Osteoblast (primary cell): Measurements from ENCODE around the gene CCSER1. TPM values are rescaled to one million over a fixed set of nuclear protein-coding genes. Genes with fewer than 3 reads are reported as not detected.
"Not testable (repeated sequence)": the region's sequence is repeated elsewhere in the genome, so short reads cannot be mapped to it uniquely, and the experiment has no call there.

Source experiments
- DNase-seq: peaks from one replicate; pipeline ENCODE4 v3.0.0; 2011; ENCODE audit warnings: low spot score, mixed read lengths; ENCODE audit not compliant: insufficient read length; ENCODE audit errors: missing footprints
- H2AFZ ChIP-seq: 2 replicates; pipeline ENCODE4 v1.6.0; 2011; ENCODE audit warnings: mild to moderate bottlenecking, low read length
- H3K27ac ChIP-seq: 2 replicates; pipeline ENCODE4 v1.5.1; 2011; ENCODE audit warnings: mild to moderate bottlenecking, low read depth, low read length, moderate library complexity
- H3K27me3 ChIP-seq: 2 replicates; pipeline ENCODE4 v1.6.0; 2012; ENCODE audit warnings: mild to moderate bottlenecking, control low read depth, inconsistent platforms, low read length, moderate library complexity; ENCODE audit not compliant: insufficient read depth
- H3K36me3 ChIP-seq: 2 replicates; pipeline ENCODE4 v1.5.1; 2011; ENCODE audit warnings: mild to moderate bottlenecking, low read length, control low read depth, moderate library complexity; ENCODE audit not compliant: insufficient read depth
- H3K4me1 ChIP-seq: 2 replicates; pipeline ENCODE4 v1.5.1; 2011; ENCODE audit warnings: mild to moderate bottlenecking, low read length, control low read depth, moderate library complexity; ENCODE audit not compliant: insufficient read depth
- H3K4me2 ChIP-seq: 2 replicates; pipeline ENCODE4 v1.6.0; 2011; ENCODE audit warnings: mild to moderate bottlenecking, low read length; ENCODE audit not compliant: insufficient read depth
- H3K4me3 ChIP-seq: fragments of 200-600 bp; sonication (generic); 3 replicates; pipeline ENCODE4 v1.5.1; 2012; ENCODE audit warnings: mild to moderate bottlenecking, low read length, inconsistent platforms; ENCODE audit not compliant: insufficient read depth
- H3K79me2 ChIP-seq: 2 replicates; pipeline ENCODE4 v1.6.0; 2012; ENCODE audit warnings: mild to moderate bottlenecking, low read length, control low read depth, inconsistent platforms; ENCODE audit not compliant: insufficient read depth
- H3K9me3 ChIP-seq: 2 replicates; pipeline ENCODE4 v1.5.1; 2011; ENCODE audit warnings: low read depth, low read length, control low read depth
- H4K20me1 ChIP-seq: 2 replicates; pipeline ENCODE4 v1.6.0; 2012; ENCODE audit warnings: mild to moderate bottlenecking, low read length, control low read depth; ENCODE audit not compliant: insufficient read depth
- CTCF ChIP-seq: IDR thresholded peaks from 2 replicates; pipeline ENCODE4 v1.5.1; 2011; ENCODE audit warnings: mild to moderate bottlenecking, low read depth, low read length, moderate library complexity; ENCODE audit errors: extremely low read depth
- total RNA-seq: library from RNA; depleted of rRNA; stranded (reverse); fragments of >200 nt; gene quantifications from 2 replicates; pipeline ENCODE4 v1.2.3, GENCODE V29; 2012

Gene CCSER1
- total RNA-seq, 1 donor = under 0.01 TPM

GRCh38 chr4:90403781-90404180 lies 276.6 kb downstream of the CCSER1 start:
- Histone ChIP-seq H3K36me3 (no peaks in the 10 kb centered on the region), H3K4me2 (no peak overlapping the region), H3K4me1 (no peaks in the 10 kb centered on the region), H4K20me1 (no peaks in the 10 kb centered on the region), H3K27ac (no peak overlapping the region), H2AFZ (no peak overlapping the region), H3K27me3 (no peaks in the 10 kb centered on the region), H3K79me2 (no peaks in the 10 kb centered on the region), H3K4me3 (no peak overlapping the region), H3K9me3 (no peaks in the 10 kb centered on the region)
- TF ChIP-seq CTCF = no peak
- DNase-seq = no peak

GRCh38 chr4:90407897-90408296 lies 280.7 kb downstream of the CCSER1 start:
- not testable (repeated sequence) for H3K27ac ChIP-seq, H3K27me3 ChIP-seq, H3K4me2 ChIP-seq, DNase-seq, H3K9me3 ChIP-seq, H3K4me3 ChIP-seq, H4K20me1 ChIP-seq, H2AFZ ChIP-seq, H3K4me1 ChIP-seq, H3K79me2 ChIP-seq, H3K36me3 ChIP-seq

- not testable (repeated sequence) for H3K9me3 ChIP-seq, H3K36me3 ChIP-seq, H4K20me1 ChIP-seq, H2AFZ ChIP-seq, H3K4me2 ChIP-seq, H3K27ac ChIP-seq, H3K4me1 ChIP-seq, DNase-seq, H3K4me3 ChIP-seq, H3K79me2 ChIP-seq, H3K27me3 ChIP-seq
These were observed 285.6 kb downstream of the CCSER1 start for GRCh38 chr4:90412786-90413185.

GRCh38 chr4:90415116-90415515 lies 287.9 kb downstream of the CCSER1 start:
- H3K36me3 ChIP-seq = no peaks in the 10 kb centered on the region
- no peaks in the 10 kb centered on the region for H3K79me2 ChIP-seq
- no peak overlapping the region for H3K4me3 ChIP-seq
- no peaks in the 10 kb centered on the region for H3K9me3 ChIP-seq
- DNase-seq = no peak
- H3K4me2 ChIP-seq = no peak overlapping the region
- TF ChIP-seq CTCF = no peak
- no peaks in the 10 kb centered on the region for H3K27me3 ChIP-seq
- H4K20me1 ChIP-seq = no peaks in the 10 kb centered on the region
- H3K27ac ChIP-seq = no peak overlapping the region
- H3K4me1 ChIP-seq = no peaks in the 10 kb centered on the region
- H2AFZ ChIP-seq = no peak overlapping the region

GRCh38 chr4:90419124-90419711 lies 292.0 kb downstream of the CCSER1 start:
- H3K4me1 ChIP-seq = no peaks in the 10 kb centered on the region
- TF ChIP-seq CTCF = peak; percentile 45

More at GRCh38 chr4:90419124-90419711, 292.0 kb downstream of the CCSER1 start:
- Histone ChIP-seq H3K27me3 (no peaks in the 10 kb centered on the region), H3K36me3 (no peaks in the 10 kb centered on the region), H3K9me3 (no peaks in the 10 kb centered on the region), H3K27ac (no peak overlapping the region), H4K20me1 (no peaks in the 10 kb centered on the region), H3K4me2 (no peak overlapping the region), H2AFZ (no peak overlapping the region), H3K4me3 (no peak overlapping the region), H3K79me2 (no peaks in the 10 kb centered on the region)
- DNase-seq = no peak
